ENCODE data around the gene PHLDA2.

PHLDA2 gene

GRCh38 chr11:2947744-2948143, 18.5 kb upstream of the PHLDA2 start:
- TF ChIP-seq POU2F2 (IDR thresholded peaks at IDR 0.05; ENCODE audit: low read depth, low read length) (no peak), TAF1 (IDR thresholded peaks at IDR 0.05; ENCODE audit: low read depth, low read length) (no peak), PAX5 (IDR thresholded peaks at IDR 0.05; ENCODE audit: insufficient read depth, low read length, severe bottlenecking) (no peak), POLR2A (IDR thresholded peaks at IDR 0.05; ENCODE audit: low read depth, low read length) (no peak), POLR2AphosphoS5 (IDR thresholded peaks at IDR 0.05; ENCODE audit: low read depth, low read length) (no peak), SPI1 (IDR thresholded peaks at IDR 0.05; ENCODE audit: low read depth, low read length) (no peak)
- no peak for FAIRE-seq
- no peak for DNase-seq (ENCODE audit: insufficient read length, low spot score)

GRCh38 chr11:2945757-2946287, 16.6 kb upstream of the PHLDA2 start:
- no peak for FAIRE-seq

GRCh38 chr11:2945031-2945756, 16.0 kb upstream of the PHLDA2 start:
- no peak for TF ChIP-seq PAX5 (IDR thresholded peaks at IDR 0.05; ENCODE audit: insufficient read depth, low read length, severe bottlenecking)
- no peak for TF ChIP-seq TAF1 (IDR thresholded peaks at IDR 0.05; ENCODE audit: low read depth, low read length)
- TF ChIP-seq POLR2AphosphoS5 (IDR thresholded peaks at IDR 0.05; ENCODE audit: low read depth, low read length), result no peak
- TF ChIP-seq POU2F2 (IDR thresholded peaks at IDR 0.05; ENCODE audit: low read depth, low read length), result no peak
- TF ChIP-seq POLR2A (IDR thresholded peaks at IDR 0.05; ENCODE audit: low read depth, low read length), result no peak
- no peak for TF ChIP-seq SPI1 (IDR thresholded peaks at IDR 0.05; ENCODE audit: low read depth, low read length)
- no peak for DNase-seq (ENCODE audit: insufficient read length, low spot score)
- no peak for FAIRE-seq

More at GRCh38 chr11:2945757-2946287, 16.6 kb upstream of the PHLDA2 start:
- DNase-seq (ENCODE audit: insufficient read length, low spot score), result no peak
- TF ChIP-seq POU2F2 (IDR thresholded peaks at IDR 0.05; ENCODE audit: low read depth, low read length), result no peak
- TF ChIP-seq SPI1 (IDR thresholded peaks at IDR 0.05; ENCODE audit: low read depth, low read length), result no peak
- no peak for TF ChIP-seq POLR2A (IDR thresholded peaks at IDR 0.05; ENCODE audit: low read depth, low read length)
- TF ChIP-seq POLR2AphosphoS5 (IDR thresholded peaks at IDR 0.05; ENCODE audit: low read depth, low read length), result no peak; the same call in 1 of the 2 replicates
- TF ChIP-seq TAF1 (IDR thresholded peaks at IDR 0.05; ENCODE audit: low read depth, low read length), result no peak
- no peak for TF ChIP-seq PAX5 (IDR thresholded peaks at IDR 0.05; ENCODE audit: insufficient read depth, low read length, severe bottlenecking)

- no peak for DNase-seq (ENCODE audit: insufficient read length, low spot score)
- FAIRE-seq, result no peak
Observed at GRCh38 chr11:2944530-2944929, 15.3 kb upstream of the PHLDA2 start.

GRCh38 chr11:2943711-2944118, 14.5 kb upstream of the PHLDA2 start:
- no peak for TF ChIP-seq PAX5 (IDR thresholded peaks at IDR 0.05; ENCODE audit: insufficient read depth, low read length, severe bottlenecking)
- TF ChIP-seq POLR2AphosphoS5 (IDR thresholded peaks at IDR 0.05; ENCODE audit: low read depth, low read length), result no peak; the same call in 1 of the 2 replicates
- no peak for TF ChIP-seq POU2F2 (IDR thresholded peaks at IDR 0.05; ENCODE audit: low read depth, low read length)
- no peak for TF ChIP-seq SPI1 (IDR thresholded peaks at IDR 0.05; ENCODE audit: low read depth, low read length)
- no peak for TF ChIP-seq POLR2A (IDR thresholded peaks at IDR 0.05; ENCODE audit: low read depth, low read length)
- no peak for TF ChIP-seq TAF1 (IDR thresholded peaks at IDR 0.05; ENCODE audit: low read depth, low read length)
- DNase-seq (ENCODE audit: insufficient read length, low spot score) (no peak), FAIRE-seq (no peak)

More at GRCh38 chr11:2944530-2944929, 15.3 kb upstream of the PHLDA2 start:
- TF ChIP-seq POLR2A (IDR thresholded peaks at IDR 0.05; ENCODE audit: low read depth, low read length) (no peak), SPI1 (IDR thresholded peaks at IDR 0.05; ENCODE audit: low read depth, low read length) (no peak), PAX5 (IDR thresholded peaks at IDR 0.05; ENCODE audit: insufficient read depth, low read length, severe bottlenecking) (no peak), POU2F2 (IDR thresholded peaks at IDR 0.05; ENCODE audit: low read depth, low read length) (no peak), POLR2AphosphoS5 (IDR thresholded peaks at IDR 0.05; ENCODE audit: low read depth, low read length) (no peak), TAF1 (IDR thresholded peaks at IDR 0.05; ENCODE audit: low read depth, low read length) (no peak)

GRCh38 chr11:2942872-2943710, 13.9 kb upstream of the PHLDA2 start:
- no peak for TF ChIP-seq SPI1 (IDR thresholded peaks at IDR 0.05; ENCODE audit: low read depth, low read length)
- TF ChIP-seq TAF1 (IDR thresholded peaks at IDR 0.05; ENCODE audit: low read depth, low read length), result no peak
- peak; percentile 23 for TF ChIP-seq POLR2AphosphoS5 (IDR thresholded peaks at IDR 0.05; ENCODE audit: low read depth, low read length)
- no peak; the same call in 1 of the 2 replicates for TF ChIP-seq POLR2A (IDR thresholded peaks at IDR 0.05; ENCODE audit: low read depth, low read length)
- FAIRE-seq, result no peak

GRCh38 chr11:2942447-2942846, 13.2 kb upstream of the PHLDA2 start:
- DNase-seq (ENCODE audit: insufficient read length, low spot score), result no peak
- FAIRE-seq, result no peak
- no peak for TF ChIP-seq TAF1 (IDR thresholded peaks at IDR 0.05; ENCODE audit: low read depth, low read length)
- no peak for TF ChIP-seq POLR2AphosphoS5 (IDR thresholded peaks at IDR 0.05; ENCODE audit: low read depth, low read length)
- TF ChIP-seq PAX5 (IDR thresholded peaks at IDR 0.05; ENCODE audit: insufficient read depth, low read length, severe bottlenecking), result no peak
- TF ChIP-seq SPI1 (IDR thresholded peaks at IDR 0.05; ENCODE audit: low read depth, low read length), result no peak
- TF ChIP-seq POU2F2 (IDR thresholded peaks at IDR 0.05; ENCODE audit: low read depth, low read length), result no peak
- no peak for TF ChIP-seq POLR2A (IDR thresholded peaks at IDR 0.05; ENCODE audit: low read depth, low read length)

More at GRCh38 chr11:2942872-2943710, 13.9 kb upstream of the PHLDA2 start:
- DNase-seq (ENCODE audit: insufficient read length, low spot score), result no peak

GRCh38 chr11:2940921-2941821, 12.0 kb upstream of the PHLDA2 start:
- TF ChIP-seq PAX5 (IDR thresholded peaks at IDR 0.05; ENCODE audit: insufficient read depth, low read length, severe bottlenecking), result no peak
- TF ChIP-seq POU2F2 (IDR thresholded peaks at IDR 0.05; ENCODE audit: low read depth, low read length), result no peak
- no peak for TF ChIP-seq POLR2AphosphoS5 (IDR thresholded peaks at IDR 0.05; ENCODE audit: low read depth, low read length)
- no peak for TF ChIP-seq POLR2A (IDR thresholded peaks at IDR 0.05; ENCODE audit: low read depth, low read length)
- TF ChIP-seq TAF1 (IDR thresholded peaks at IDR 0.05; ENCODE audit: low read depth, low read length), result no peak
- TF ChIP-seq SPI1 (IDR thresholded peaks at IDR 0.05; ENCODE audit: low read depth, low read length), result no peak
- no peak for FAIRE-seq
- no peak for DNase-seq (ENCODE audit: insufficient read length, low spot score)

All from GM12891 (cell line).